Osteocyte (in vitro differentiated cells): ENCODE results near the gene KCNAB2. TPM values are rescaled to one million over a fixed set of nuclear protein-coding genes. Genes with fewer than 3 reads are reported as not detected.

Experiments used
- DNase-seq: peaks from one replicate; pipeline ENCODE4 v3.0.0; 2021; ENCODE audit warnings: mixed read lengths; ENCODE audit not compliant: unreplicated experiment; ENCODE audit errors: extremely low spot score
- H3K27ac Mint-ChIP-seq: one replicate; pipeline ENCODE4 v1.8.0; 2021; ENCODE audit warnings: mild to moderate bottlenecking, mixed read lengths; ENCODE audit not compliant: unreplicated experiment
- H3K27me3 Mint-ChIP-seq: one replicate; pipeline ENCODE4 v1.8.0; 2021; ENCODE audit warnings: mixed read lengths; ENCODE audit not compliant: unreplicated experiment
- H3K36me3 Mint-ChIP-seq: one replicate; pipeline ENCODE4 v1.8.0; 2021; ENCODE audit warnings: mixed read lengths; ENCODE audit not compliant: unreplicated experiment
- H3K4me1 Mint-ChIP-seq: one replicate; pipeline ENCODE4 v1.8.0; 2021; ENCODE audit warnings: mixed read lengths; ENCODE audit not compliant: unreplicated experiment
- H3K4me3 Mint-ChIP-seq: one replicate; pipeline ENCODE4 v1.8.0; 2021; ENCODE audit warnings: mild to moderate bottlenecking, moderate library complexity, mixed read lengths; ENCODE audit not compliant: unreplicated experiment
- H3K9me3 Mint-ChIP-seq: one replicate; pipeline ENCODE4 v1.8.0; 2021; ENCODE audit warnings: mixed read lengths; ENCODE audit not compliant: unreplicated experiment
- CTCF ChIP-seq: fragments of 200-600 bp; sonication (generic); IDR thresholded peaks from 2 replicates; pipeline ENCODE4 v1.5.0; 2021; ENCODE audit warnings: antibody characterized with exemption, mild to moderate bottlenecking, moderate library complexity
- total RNA-seq: library from RNA; stranded (reverse); gene quantifications from 2 replicates; pipeline ENCODE4 v1.2.1, GENCODE V29; 2021

Gene KCNAB2
- total RNA-seq, 1 donor from 2014 or later, result 9.3 TPM

DNA sequence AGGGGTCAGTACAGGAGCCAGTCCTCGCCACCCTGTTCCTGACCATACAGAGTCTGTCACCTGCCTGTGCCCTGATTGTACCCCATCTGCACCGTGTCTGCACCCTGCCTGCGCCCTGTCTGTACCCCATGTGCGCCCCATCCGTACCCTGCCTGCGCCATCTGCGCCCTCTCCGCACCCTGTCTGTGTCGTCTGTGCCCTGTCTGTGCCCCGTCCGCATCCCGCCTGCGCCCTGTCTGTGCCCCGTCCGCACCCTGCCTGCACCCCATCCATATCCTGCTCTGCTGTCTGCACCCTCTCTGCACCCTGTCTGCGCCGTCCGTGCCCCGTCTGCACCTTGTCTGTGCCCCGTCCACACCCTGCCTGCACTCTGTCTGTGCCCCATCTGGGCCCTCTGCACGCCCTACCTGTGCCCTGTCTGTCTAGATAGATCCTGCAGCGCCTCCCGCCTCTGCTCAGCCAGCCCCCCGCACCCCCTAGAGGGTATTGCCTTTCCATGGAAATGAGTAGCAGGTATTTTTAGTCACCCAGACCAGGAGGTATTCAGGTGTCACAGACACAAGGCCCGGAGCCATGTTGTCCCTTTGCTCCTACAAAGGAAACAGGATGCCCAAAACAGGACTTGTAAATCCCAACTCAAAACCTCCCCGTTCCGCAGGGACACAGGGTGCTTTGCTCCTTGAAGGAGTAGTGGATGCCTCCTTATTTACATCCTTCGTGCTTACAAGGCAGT is 45.8 kb upstream of the KCNAB2 start:
- no peaks in the 10 kb centered on the region for H3K9me3 Mint-ChIP-seq
- no peak for TF ChIP-seq CTCF
- H3K27me3 Mint-ChIP-seq, result no peaks in the 10 kb centered on the region
- no peaks in the 10 kb centered on the region for H3K36me3 Mint-ChIP-seq
- H3K4me1 Mint-ChIP-seq, result peaks cover 3% of the 10 kb centered on the region
- H3K27ac Mint-ChIP-seq, result no peak overlapping the region
- no peak overlapping the region for H3K4me3 Mint-ChIP-seq
- no peak for DNase-seq

DNA sequence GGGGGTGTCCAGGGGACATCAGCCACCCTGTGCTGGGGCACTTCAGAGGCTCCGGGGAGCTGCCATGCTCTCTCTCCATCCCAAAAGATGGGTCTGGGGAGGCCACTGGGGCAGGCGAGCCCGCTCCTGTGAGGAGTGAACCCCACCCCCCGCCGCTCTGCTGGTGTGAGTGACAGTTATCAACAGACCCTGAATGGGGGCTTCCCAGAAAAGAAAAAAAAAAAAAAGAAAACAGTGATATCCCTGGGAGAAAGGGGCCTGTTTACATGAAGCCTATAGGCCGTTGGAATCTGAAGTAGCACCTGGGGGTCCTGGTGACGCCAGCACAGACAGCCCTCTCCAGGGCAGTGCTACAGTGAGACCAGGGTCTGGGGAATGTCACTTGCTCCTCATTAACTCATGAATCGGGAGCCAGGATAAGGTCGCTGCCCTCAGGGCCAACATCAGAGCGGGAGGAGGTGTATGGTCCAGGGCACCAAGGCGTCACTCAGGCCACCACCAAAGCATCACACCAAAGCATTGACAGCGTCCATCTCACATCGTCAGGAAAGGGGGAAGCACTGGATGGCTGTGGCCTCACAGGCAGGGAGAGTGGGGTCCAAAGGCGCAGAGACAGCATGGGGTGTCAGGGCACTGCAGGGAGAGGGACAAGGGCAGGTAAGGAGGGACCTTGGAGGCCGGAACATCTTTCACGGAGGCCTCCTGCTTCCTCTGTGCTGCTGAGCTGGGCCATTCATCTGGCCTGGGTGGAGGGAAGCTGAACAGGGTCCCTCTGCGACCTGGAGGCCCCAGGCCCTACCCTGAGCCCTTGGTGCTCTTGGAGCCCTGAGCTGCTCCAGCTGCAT is 45.0 kb upstream of the KCNAB2 start:
- Mint-ChIP-seq H3K4me1 (peaks cover 3% of the 10 kb centered on the region), H3K27me3 (no peaks in the 10 kb centered on the region), H3K9me3 (no peaks in the 10 kb centered on the region), H3K36me3 (no peaks in the 10 kb centered on the region), H3K27ac (no peak overlapping the region), H3K4me3 (no peak overlapping the region)
- no peak for DNase-seq
- TF ChIP-seq CTCF, result no peak

GRCh38 chr1:6001992-6002576 is 43.6 kb upstream of the KCNAB2 start:
- H3K4me1 Mint-ChIP-seq, result peaks cover 3% of the 10 kb centered on the region
- no peaks in the 10 kb centered on the region for H3K36me3 Mint-ChIP-seq
- H3K9me3 Mint-ChIP-seq, result no peaks in the 10 kb centered on the region
- DNase-seq, result no peak
- TF ChIP-seq CTCF, result no peak
- H3K4me3 Mint-ChIP-seq, result no peak overlapping the region
- no peaks in the 10 kb centered on the region for H3K27me3 Mint-ChIP-seq
- H3K27ac Mint-ChIP-seq, result no peak overlapping the region

DNA sequence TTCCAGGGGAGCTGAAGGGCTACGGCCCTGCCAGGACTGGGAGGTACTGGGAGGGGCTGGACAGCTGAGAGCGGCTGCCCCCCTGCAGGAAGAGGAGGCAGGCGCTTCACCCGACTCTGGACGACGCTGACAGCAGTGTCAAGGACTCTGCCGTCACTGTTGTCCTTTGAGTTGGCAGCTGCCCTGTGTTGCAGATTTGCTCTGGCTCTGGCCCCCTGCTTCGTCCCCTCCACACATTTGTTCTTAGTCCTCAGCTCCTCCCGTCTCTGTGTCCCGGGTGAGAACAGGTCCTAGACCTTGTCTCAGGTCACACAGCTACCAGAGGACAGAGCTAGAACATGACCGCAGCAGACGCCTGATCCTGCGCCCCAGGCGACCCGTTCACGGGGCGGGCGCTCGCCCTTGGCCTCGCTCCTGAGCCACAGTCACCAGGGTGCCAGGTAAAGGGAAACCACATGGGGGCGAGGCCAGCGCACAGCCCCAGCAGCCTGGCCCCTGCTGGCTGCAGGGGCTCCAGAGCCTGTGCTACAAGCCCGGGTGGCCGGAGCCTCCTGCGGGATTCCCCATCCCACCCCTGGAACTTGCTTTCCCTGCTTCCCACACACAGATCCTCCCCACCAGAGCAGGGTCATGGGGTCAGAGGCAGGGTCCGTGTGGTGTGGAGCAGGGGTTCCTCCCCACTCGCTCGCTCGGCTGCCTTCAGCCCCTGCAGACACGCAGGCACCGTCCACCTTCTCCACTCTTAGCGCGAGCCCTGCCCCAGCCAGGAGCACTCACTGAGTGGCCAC is 42.8 kb upstream of the KCNAB2 start:
- no peak for TF ChIP-seq CTCF
- Mint-ChIP-seq H3K4me3 (no peak overlapping the region), H3K27me3 (no peaks in the 10 kb centered on the region), H3K36me3 (no peaks in the 10 kb centered on the region), H3K9me3 (no peaks in the 10 kb centered on the region), H3K4me1 (peaks cover 3% of the 10 kb centered on the region), H3K27ac (no peak overlapping the region)
- DNase-seq, result no peak
